ACC112 (cell line): Measurements from ENCODE around the gene CHID1.

Source experiments
- H2AFZ ChIP-seq: fragments of 200-600 bp; sonication (generic); one replicate; pipeline ENCODE4 v1.6.0; 2017; ENCODE audit warnings: antibody characterized with exemption, low read length; ENCODE audit not compliant: unreplicated experiment
- H3K27ac ChIP-seq: fragments of 200-600 bp; sonication (generic); 2 replicates; pipeline ENCODE4 v1.5.1; 2014; ENCODE audit warnings: low read depth, mild to moderate bottlenecking, antibody characterized with exemption, low read length, moderate library complexity
- H3K27me3 ChIP-seq: fragments of 200-600 bp; sonication (generic); 2 replicates; pipeline ENCODE4 v1.6.1; 2014; ENCODE audit warnings: mild to moderate bottlenecking, antibody characterized with exemption, low read length, moderate library complexity, mixed read lengths; ENCODE audit not compliant: insufficient read depth
- H3K36me3 ChIP-seq: fragments of 200-600 bp; sonication (generic); 2 replicates; pipeline ENCODE4 v1.6.1; 2016; ENCODE audit warnings: mild to moderate bottlenecking, antibody characterized with exemption, low read length, moderate library complexity, mixed read lengths; ENCODE audit not compliant: insufficient read depth
- H3K4me1 ChIP-seq: fragments of 200-600 bp; sonication (generic); one replicate; pipeline ENCODE4 v1.6.1; 2016; ENCODE audit warnings: low read length, mixed read lengths; ENCODE audit not compliant: insufficient read depth, unreplicated experiment, control insufficient read depth
- H3K4me3 ChIP-seq: fragments of 200-600 bp; sonication (generic); 2 replicates; pipeline ENCODE4 v1.5.1; 2014; ENCODE audit warnings: mild to moderate bottlenecking, low read depth, low read length
- H3K79me2 ChIP-seq: fragments of 200-600 bp; sonication (generic); one replicate; pipeline ENCODE4 v1.6.0; 2016; ENCODE audit warnings: low read length; ENCODE audit not compliant: control insufficient read depth, unreplicated experiment, insufficient read depth

The CHID1 gene

DNA sequence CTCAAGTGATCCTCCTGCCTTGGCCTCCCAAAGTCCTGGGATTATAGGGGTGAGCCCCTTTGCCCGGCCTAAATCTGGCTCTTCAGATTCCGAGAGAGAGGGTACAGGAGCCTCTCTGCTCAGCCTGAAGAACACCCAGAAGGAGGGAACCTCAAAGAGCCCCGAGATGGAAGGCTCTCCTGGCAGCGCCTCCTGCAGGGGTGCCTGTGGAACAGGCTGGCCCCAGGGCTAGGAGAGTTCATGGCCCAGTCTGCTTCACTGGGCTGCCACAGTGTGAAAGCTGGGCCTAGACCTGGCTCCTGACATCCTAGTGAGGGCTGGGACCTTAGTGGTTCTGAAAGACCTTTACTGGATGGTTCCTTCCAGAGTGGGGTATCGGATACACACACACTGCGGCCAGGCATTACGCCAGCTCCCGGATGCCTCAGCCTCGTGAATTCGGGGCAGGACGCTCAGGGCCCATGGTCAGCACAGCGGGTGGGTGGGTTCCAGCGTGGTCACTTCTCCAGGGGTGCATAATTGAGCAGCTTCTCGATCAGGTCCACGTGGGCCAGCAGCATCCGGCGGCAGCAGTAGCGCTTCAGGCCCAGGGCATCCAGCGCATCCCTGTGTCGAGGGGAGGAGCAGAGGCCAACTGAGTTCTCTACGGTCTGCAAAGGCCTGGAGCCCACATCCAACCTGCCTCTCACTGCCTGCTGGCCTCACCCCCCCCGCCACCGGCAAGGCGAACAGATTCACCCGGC is 70.6 kb downstream of the CHID1 start:
- H3K79me2 ChIP-seq, result peaks cover 59% of the 10 kb centered on the region
- peak overlapping the region; percentile 88 for H3K4me3 ChIP-seq
- H3K27me3 ChIP-seq, result no peaks in the 10 kb centered on the region
- peak overlapping the region; percentile 32 for H3K27ac ChIP-seq
- H3K4me1 ChIP-seq, result peaks cover 37% of the 10 kb centered on the region
- H2AFZ ChIP-seq, result no peak overlapping the region
- H3K36me3 ChIP-seq, result peaks cover 17% of the 10 kb centered on the region; the same call in 1 of the 2 replicates

- peak overlapping the region; percentile 32; the same call in 1 of the 2 replicates for H3K27ac ChIP-seq
- no peak overlapping the region for H3K4me3 ChIP-seq
- no peak overlapping the region for H2AFZ ChIP-seq
- H3K4me1 ChIP-seq, result peaks cover 43% of the 10 kb centered on the region
- peaks cover 57% of the 10 kb centered on the region for H3K79me2 ChIP-seq
- H3K27me3 ChIP-seq, result no peaks in the 10 kb centered on the region
- H3K36me3 ChIP-seq, result peaks cover 17% of the 10 kb centered on the region; the same call in 1 of the 2 replicates
Measured at GRCh38 chr11:839280-839623, 71.4 kb downstream of the CHID1 start.

DNA sequence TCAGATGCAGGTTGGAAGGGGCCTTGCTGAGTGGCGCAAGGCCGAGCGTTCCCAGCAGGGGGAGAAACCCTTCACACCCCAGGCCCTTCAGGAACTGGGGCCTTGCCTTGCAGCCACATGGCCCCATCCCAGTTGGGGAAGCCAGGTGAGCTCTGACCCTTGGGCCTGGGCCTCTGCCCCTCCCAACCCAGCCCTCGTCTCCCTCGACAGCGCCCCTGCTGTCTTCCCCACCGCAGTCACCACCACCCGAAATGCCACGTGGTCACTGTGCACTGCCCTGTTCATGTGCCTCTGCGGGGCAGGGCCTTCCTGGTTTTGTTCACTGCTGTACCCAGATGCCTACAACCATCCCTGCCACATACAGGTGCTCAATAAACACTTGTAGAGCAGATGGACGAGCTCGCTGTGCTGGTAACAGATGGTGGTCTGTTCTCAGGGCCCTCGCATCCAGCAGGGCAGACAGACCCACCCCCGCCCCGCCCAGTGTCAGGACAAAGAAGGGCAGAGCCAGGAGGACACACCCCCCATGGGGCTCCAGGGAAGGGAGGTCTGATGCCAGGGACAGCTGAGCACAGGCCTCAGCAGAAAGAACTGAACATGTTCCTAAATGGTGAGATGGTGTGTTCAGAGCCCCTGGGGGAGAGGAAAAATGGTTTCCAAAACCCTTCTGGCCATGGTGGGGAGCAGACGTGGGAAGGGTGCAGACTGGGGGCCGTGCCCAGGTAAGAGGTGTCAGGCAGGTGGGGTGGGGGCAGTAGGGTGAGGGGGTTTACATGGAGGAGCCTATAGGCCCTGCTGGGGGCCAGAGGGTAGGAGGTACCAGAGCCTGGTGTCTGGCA is 72.0 kb downstream of the CHID1 start:
- H3K36me3 ChIP-seq, result peaks cover 17% of the 10 kb centered on the region; the same call in 1 of the 2 replicates

DNA sequence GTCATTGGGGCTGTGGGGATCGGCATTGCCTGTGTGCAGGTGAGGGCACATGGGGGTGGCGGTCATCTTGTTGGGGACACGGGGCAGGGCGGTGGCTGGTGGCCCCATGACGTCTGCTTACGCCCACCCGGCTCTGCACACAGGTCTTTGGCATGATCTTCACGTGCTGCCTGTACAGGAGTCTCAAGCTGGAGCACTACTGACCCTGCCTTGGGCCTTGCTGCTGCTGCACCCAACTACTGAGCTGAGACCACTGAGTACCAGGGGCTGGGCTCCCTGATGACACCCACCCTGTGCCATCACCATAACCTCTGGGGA is 72.7 kb downstream of the CHID1 start:
- H3K36me3 ChIP-seq, result peaks cover 17% of the 10 kb centered on the region; the same call in 1 of the 2 replicates

More for the DNA sequence above, 72.0 kb downstream of the CHID1 start:
- Histone ChIP-seq H2AFZ (no peak overlapping the region), H3K79me2 (peaks cover 60% of the 10 kb centered on the region), H3K27me3 (no peaks in the 10 kb centered on the region), H3K4me1 (peaks cover 43% of the 10 kb centered on the region), H3K27ac (0 out of 2 replicates have a peak overlapping the region, but pooled peaks have one; percentile 14), H3K4me3 (no peak overlapping the region)

GRCh38 chr11:837189-837989 is 73.2 kb downstream of the CHID1 start:
- H3K27me3 ChIP-seq, result no peaks in the 10 kb centered on the region
- no peak overlapping the region for H3K4me3 ChIP-seq
- H3K79me2 ChIP-seq, result peaks cover 58% of the 10 kb centered on the region
- no peak overlapping the region for H3K27ac ChIP-seq
- H2AFZ ChIP-seq, result no peak overlapping the region
- H3K4me1 ChIP-seq, result peaks cover 43% of the 10 kb centered on the region
- H3K36me3 ChIP-seq, result peaks cover 17% of the 10 kb centered on the region; the same call in 1 of the 2 replicates

More for the DNA sequence above, 72.7 kb downstream of the CHID1 start:
- H2AFZ ChIP-seq, result no peak overlapping the region
- no peak overlapping the region for H3K4me3 ChIP-seq
- peaks cover 58% of the 10 kb centered on the region for H3K79me2 ChIP-seq
- H3K4me1 ChIP-seq, result peaks cover 43% of the 10 kb centered on the region
- H3K27ac ChIP-seq, result no peak overlapping the region
- H3K27me3 ChIP-seq, result no peaks in the 10 kb centered on the region

DNA sequence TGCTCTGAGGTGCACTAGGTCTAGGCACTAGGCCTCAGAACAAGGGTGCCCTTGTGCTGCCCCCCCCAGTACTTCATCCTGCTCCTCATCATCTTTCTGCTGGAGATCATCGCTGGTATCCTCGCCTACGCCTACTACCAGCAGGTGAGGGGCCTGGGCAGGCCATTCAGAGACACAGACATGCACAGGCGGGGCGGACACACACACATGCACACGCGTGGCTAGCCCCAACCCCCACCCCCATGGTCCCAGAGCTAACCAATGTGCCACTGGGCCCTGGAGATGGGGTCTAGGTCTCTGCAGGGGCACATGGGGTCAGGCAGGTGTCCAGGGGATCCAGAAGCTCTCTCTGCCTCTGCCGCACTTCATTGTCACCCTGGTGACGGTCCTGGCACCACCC is 73.9 kb downstream of the CHID1 start:
- H3K4me1 ChIP-seq, result peaks cover 50% of the 10 kb centered on the region
- peaks cover 17% of the 10 kb centered on the region; the same call in 1 of the 2 replicates for H3K36me3 ChIP-seq
- peaks cover 52% of the 10 kb centered on the region for H3K79me2 ChIP-seq
- H3K4me3 ChIP-seq, result no peak overlapping the region
- no peak overlapping the region for H2AFZ ChIP-seq
- no peaks in the 10 kb centered on the region for H3K27me3 ChIP-seq
- no peak overlapping the region for H3K27ac ChIP-seq

- peaks cover 48% of the 10 kb centered on the region for H3K79me2 ChIP-seq
- peaks cover 55% of the 10 kb centered on the region for H3K4me1 ChIP-seq
- no peaks in the 10 kb centered on the region for H3K27me3 ChIP-seq
- no peak overlapping the region for H3K27ac ChIP-seq
- H3K36me3 ChIP-seq, result peaks cover 17% of the 10 kb centered on the region; the same call in 1 of the 2 replicates
- H3K4me3 ChIP-seq, result no peak overlapping the region
- no peak overlapping the region for H2AFZ ChIP-seq
Measured at GRCh38 chr11:836274-836673, 74.3 kb downstream of the CHID1 start.

GRCh38 chr11:834371-835316 is 76.0 kb downstream of the CHID1 start:
- Histone ChIP-seq H3K36me3 (peaks cover 8% of the 10 kb centered on the region; the same call in 1 of the 2 replicates), H3K27me3 (peaks cover 6% of the 10 kb centered on the region; the same call in 1 of the 2 replicates), H3K4me3 (peak overlapping the region; percentile 98), H3K79me2 (peaks cover 31% of the 10 kb centered on the region), H3K4me1 (peaks cover 55% of the 10 kb centered on the region), H3K27ac (peak overlapping the region; percentile 88), H2AFZ (no peak overlapping the region)

- H3K79me2 ChIP-seq, result peaks cover 26% of the 10 kb centered on the region
- peak overlapping the region; percentile 88 for H3K27ac ChIP-seq
- peak overlapping the region; percentile 98 for H3K4me3 ChIP-seq
- peaks cover 54% of the 10 kb centered on the region for H3K4me1 ChIP-seq
- H3K36me3 ChIP-seq, result peaks cover 3% of the 10 kb centered on the region; the same call in 1 of the 2 replicates
- H2AFZ ChIP-seq, result no peak overlapping the region
- peaks cover 6% of the 10 kb centered on the region; the same call in 1 of the 2 replicates for H3K27me3 ChIP-seq
Measured at GRCh38 chr11:833849-834311, 76.7 kb downstream of the CHID1 start.
